Liver (tissue), 9 donors: ENCODE data around the gene PDZD2. TPM values are rescaled to one million over a fixed set of nuclear protein-coding genes. Genes with fewer than 3 reads are reported as not detected.

Experiments used
- DNase-seq: peaks from one replicate; pipeline ENCODE4 v3.0.0-alpha.2; 2017; ENCODE audit warnings: low spot score
- H3K27ac ChIP-seq, 2 donors: one replicate each; pipeline ENCODE4 v1.7.0; 2013; ENCODE audit warnings: inconsistent platforms in 2 of 2, low read length in 2 of 2, control low read depth in 1 of 2, low read depth in 1 of 2, mild to moderate bottlenecking in 1 of 2
- H3K27me3 ChIP-seq, 4 donors: one replicate each; pipeline versions ENCODE4 v1.6.1 to v1.7.0; 2013; ENCODE audit warnings: low read length in 3 of 4, inconsistent platforms in 1 of 4, mild to moderate bottlenecking in 1 of 4, moderate library complexity in 1 of 4; ENCODE audit not compliant: control insufficient read depth in 4 of 4, insufficient read depth in 4 of 4
- H3K36me3 ChIP-seq, 4 donors: one replicate each; pipeline versions ENCODE4 v1.6.1 to v1.7.0; 2013; ENCODE audit warnings: low read length in 3 of 4, mild to moderate bottlenecking in 3 of 4, low read depth in 1 of 4, moderate library complexity in 1 of 4; ENCODE audit not compliant: control insufficient read depth in 4 of 4, insufficient read depth in 3 of 4
- H3K4me1 ChIP-seq, 4 donors: one replicate each; pipeline versions ENCODE4 v1.6.1 to v1.7.0; 2013; ENCODE audit warnings: low read length in 3 of 4, mild to moderate bottlenecking in 3 of 4, moderate library complexity in 1 of 4; ENCODE audit not compliant: control insufficient read depth in 4 of 4, insufficient read depth in 4 of 4
- H3K4me3 ChIP-seq, 3 donors: one replicate each; pipeline versions ENCODE4 v1.6.1 to v1.7.0; 2013; ENCODE audit warnings: low read length in 3 of 3, control low read depth in 1 of 3, low read depth in 1 of 3, mild to moderate bottlenecking in 1 of 3
- H3K9ac ChIP-seq, 2 donors: one replicate each; pipeline ENCODE4 v1.7.0; 2013; ENCODE audit warnings: low read length in 2 of 2, mild to moderate bottlenecking in 2 of 2, moderate library complexity in 2 of 2, control low read depth in 1 of 2, low read depth in 1 of 2
- H3K9me3 ChIP-seq, 4 donors: one replicate each; pipeline versions ENCODE4 v1.6.1 to v1.7.0; 2013; ENCODE audit warnings: low read length in 3 of 4; ENCODE audit not compliant: control insufficient read depth in 4 of 4
- CTCF ChIP-seq: fragments of 150-350 bp; IDR thresholded peaks from 2 replicates; pipeline ENCODE4 v1.5.1; 2017; ENCODE audit warnings: improper control_type of control experiment, low read depth, low read length; ENCODE audit not compliant: missing input control
- EGR1 ChIP-seq, 2 donors: IDR thresholded peaks; 2 replicates each; pipeline ENCODE4 v1.6.1; 2016 to 2018; ENCODE audit warnings: antibody characterized with exemption in 2 of 2, low read depth in 2 of 2
- FOXA2 ChIP-seq: IDR thresholded peaks from 2 replicates; pipeline ENCODE4 v1.6.1; 2016; ENCODE audit warnings: antibody characterized with exemption
- JUND ChIP-seq, 2 donors: IDR thresholded peaks; 2 replicates each; pipeline ENCODE4 v1.6.1; 2016; ENCODE audit warnings: antibody characterized with exemption in 2 of 2
- MAX ChIP-seq: IDR thresholded peaks from 2 replicates; pipeline ENCODE4 v1.6.1; 2016; ENCODE audit warnings: antibody characterized with exemption
- NR2F2 ChIP-seq: IDR thresholded peaks from 2 replicates; pipeline ENCODE4 v1.6.1; 2016; ENCODE audit warnings: antibody characterized with exemption
- RAD21 ChIP-seq, 2 donors: IDR thresholded peaks; 2 replicates each; pipeline ENCODE4 v1.6.1; 2016; ENCODE audit warnings: antibody characterized with exemption in 2 of 2, mild to moderate bottlenecking in 2 of 2
- RXRA ChIP-seq, 2 donors: IDR thresholded peaks; 2 replicates each; pipeline ENCODE4 v1.6.1; 2017 to 2018; ENCODE audit warnings: antibody characterized with exemption in 2 of 2, mild to moderate bottlenecking in 1 of 2
- TAF1 ChIP-seq: conservative IDR thresholded peaks from 2 replicates; pipeline ENCODE4 v1.6.1; 2016; ENCODE audit warnings: antibody characterized with exemption, mild to moderate bottlenecking
- YY1 ChIP-seq: IDR thresholded peaks from 2 replicates; pipeline ENCODE4 v1.6.1; 2016; ENCODE audit warnings: antibody characterized with exemption, mild to moderate bottlenecking
- ZBTB33 ChIP-seq: IDR thresholded peaks from 2 replicates; pipeline ENCODE4 v1.6.1; 2016; ENCODE audit warnings: antibody characterized with exemption
- WGBS: extraction: QIAGEN DNeasy Blood & Tissue Kit; methylation state at CpG from one replicate; pipeline ENCODE4 v1.1.7; 2013; 5-methylcytosine and 5-hydroxymethylcytosine counted together
- polyA plus RNA-seq, 2 donors: library from polyadenylated mRNA; stranded (reverse) in 1 of 2; unstranded in 1 of 2; fragments of 200-250 nt in 1 of 2; fragments of >200 nt in 1 of 2; fragmentation: Nextera tagmentation in 1 of 2; extraction: Ambion mirVana in 1 of 2; gene quantifications; one replicate each; pipeline versions ENCODE4 v1.2.1 to v1.2.3, GENCODE V29; 2013 to 2015
- total RNA-seq, 2 donors: library from RNA; depleted of rRNA; stranded (reverse); fragments of >200 nt; gene quantifications; one replicate each; pipeline ENCODE4 v1.2.3, GENCODE V29; 2014
- TF ChIP-seq, protein P1 (sequence below): IDR thresholded peaks from 2 replicates; pipeline ENCODE4 v1.6.1; 2016; ENCODE audit warnings: antibody characterized with exemption, mild to moderate bottlenecking
- donor health status: healthy.
- donor health status: healthy.
- donor health status: healthy.
- donor health status: healthy.
- donor health status: healthy.

Gene PDZD2
- total and polyA plus RNA-seq, 4 donors = 0.27 to 1.1 (median 0.54) TPM

GRCh38 chr5:32044434-32044833 is 405.5 kb downstream of the PDZD2 start:
- Histone ChIP-seq H3K27me3 (peaks cover 0 to 2% (median 0%) of the 10 kb centered on the region in 4 donors), H3K4me1 (no peaks in the 10 kb centered on the region), H3K4me3 (no peak overlapping the region), H3K9ac (no peak overlapping the region), H3K9me3 (peaks cover 0 to 3% (median 0%) of the 10 kb centered on the region in 4 donors), H3K36me3 (no peaks in the 10 kb centered on the region), H3K27ac (no peak overlapping the region)
- TF ChIP-seq ZBTB33 = no peak
- TF ChIP-seq TAF1 = no peak
- TF ChIP-seq MAX = no peak
- TF ChIP-seq NR2F2 = no peak
- WGBS = 82% methylated on average over 7 of the region's 7 CpGs
- no peak for DNase-seq

- Histone ChIP-seq H3K4me3 (no peak overlapping the region), H3K27me3 (peaks cover 0 to 2% (median 0%) of the 10 kb centered on the region in 4 donors)
- TF ChIP-seq CTCF = no peak
- no peak for TF ChIP-seq MAX
- TF ChIP-seq NR2F2 = no peak
- TF ChIP-seq, protein P1, sequence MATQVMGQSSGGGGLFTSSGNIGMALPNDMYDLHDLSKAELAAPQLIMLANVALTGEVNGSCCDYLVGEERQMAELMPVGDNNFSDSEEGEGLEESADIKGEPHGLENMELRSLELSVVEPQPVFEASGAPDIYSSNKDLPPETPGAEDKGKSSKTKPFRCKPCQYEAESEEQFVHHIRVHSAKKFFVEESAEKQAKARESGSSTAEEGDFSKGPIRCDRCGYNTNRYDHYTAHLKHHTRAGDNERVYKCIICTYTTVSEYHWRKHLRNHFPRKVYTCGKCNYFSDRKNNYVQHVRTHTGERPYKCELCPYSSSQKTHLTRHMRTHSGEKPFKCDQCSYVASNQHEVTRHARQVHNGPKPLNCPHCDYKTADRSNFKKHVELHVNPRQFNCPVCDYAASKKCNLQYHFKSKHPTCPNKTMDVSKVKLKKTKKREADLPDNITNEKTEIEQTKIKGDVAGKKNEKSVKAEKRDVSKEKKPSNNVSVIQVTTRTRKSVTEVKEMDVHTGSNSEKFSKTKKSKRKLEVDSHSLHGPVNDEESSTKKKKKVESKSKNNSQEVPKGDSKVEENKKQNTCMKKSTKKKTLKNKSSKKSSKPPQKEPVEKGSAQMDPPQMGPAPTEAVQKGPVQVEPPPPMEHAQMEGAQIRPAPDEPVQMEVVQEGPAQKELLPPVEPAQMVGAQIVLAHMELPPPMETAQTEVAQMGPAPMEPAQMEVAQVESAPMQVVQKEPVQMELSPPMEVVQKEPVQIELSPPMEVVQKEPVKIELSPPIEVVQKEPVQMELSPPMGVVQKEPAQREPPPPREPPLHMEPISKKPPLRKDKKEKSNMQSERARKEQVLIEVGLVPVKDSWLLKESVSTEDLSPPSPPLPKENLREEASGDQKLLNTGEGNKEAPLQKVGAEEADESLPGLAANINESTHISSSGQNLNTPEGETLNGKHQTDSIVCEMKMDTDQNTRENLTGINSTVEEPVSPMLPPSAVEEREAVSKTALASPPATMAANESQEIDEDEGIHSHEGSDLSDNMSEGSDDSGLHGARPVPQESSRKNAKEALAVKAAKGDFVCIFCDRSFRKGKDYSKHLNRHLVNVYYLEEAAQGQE = no peak
- TF ChIP-seq RXRA (IDR thresholded peaks at IDR 0.05) = no peak
- TF ChIP-seq EGR1 (IDR thresholded peaks at IDR 0.05; ENCODE audit: low read depth in 2 of 2) = no peak
- TF ChIP-seq FOXA2 = no peak
- TF ChIP-seq YY1 = no peak
- TF ChIP-seq RAD21 (IDR thresholded peaks at IDR 0.05) = no peak
- no peak for TF ChIP-seq JUND (IDR thresholded peaks at IDR 0.05)
These were observed 406.0 kb downstream of the PDZD2 start for GRCh38 chr5:32044939-32045338.

More at GRCh38 chr5:32044939-32045338, 406.0 kb downstream of the PDZD2 start:
- DNase-seq = no peak
- Histone ChIP-seq H3K36me3 (no peaks in the 10 kb centered on the region), H3K9ac (no peak overlapping the region), H3K9me3 (peaks cover 0 to 3% (median 0%) of the 10 kb centered on the region in 4 donors), H3K4me1 (no peaks in the 10 kb centered on the region), H3K27ac (no peak overlapping the region)
